G401.6 (cell line): ENCODE results near the gene SIGLEC8.
"Not testable (repeated sequence)": the region's sequence is repeated elsewhere in the genome, so short reads cannot be mapped to it uniquely, and the experiment has no call there.

Experiments
- FAIRE-seq: peaks from 2 replicates; lab custom pipeline; 2012; peaks lifted over from hg19 to GRCh38; lab: Jason Lieb, UNC

The SIGLEC8 gene

GRCh38 chr19:51441410-51442390 is 16.6 kb downstream of the SIGLEC8 start:
- FAIRE-seq: no peak

GRCh38 chr19:51440846-51441409 is 17.3 kb downstream of the SIGLEC8 start:
- no peak for FAIRE-seq

- FAIRE-seq: no peak
Measured at GRCh38 chr19:51440052-51440451, 18.2 kb downstream of the SIGLEC8 start.

GRCh38 chr19:51439021-51439465 is 19.2 kb downstream of the SIGLEC8 start:
- no peak for FAIRE-seq

GRCh38 chr19:51434456-51434855 is 23.8 kb downstream of the SIGLEC8 start:
- no peak for FAIRE-seq

- no peak for FAIRE-seq
Measured at GRCh38 chr19:51433043-51433442, 25.2 kb downstream of the SIGLEC8 start.

GRCh38 chr19:51431124-51431523 is 27.1 kb downstream of the SIGLEC8 start:
- FAIRE-seq: no peak

- no peak for FAIRE-seq
Measured at GRCh38 chr19:51430221-51430620, 28.0 kb downstream of the SIGLEC8 start.

- FAIRE-seq: no peak
Measured at GRCh38 chr19:51427201-51427600, 31.1 kb downstream of the SIGLEC8 start.

GRCh38 chr19:51422053-51422448 is 36.2 kb downstream of the SIGLEC8 start:
- no peak for FAIRE-seq

GRCh38 chr19:51421229-51422052 is 36.8 kb downstream of the SIGLEC8 start:
- no peak for FAIRE-seq

- not testable (repeated sequence) for FAIRE-seq
Measured at GRCh38 chr19:51420511-51420910, 37.7 kb downstream of the SIGLEC8 start.

- no peak for FAIRE-seq
Measured at GRCh38 chr19:51418707-51419106, 39.5 kb downstream of the SIGLEC8 start.

GRCh38 chr19:51417810-51418157 is 40.5 kb downstream of the SIGLEC8 start:
- FAIRE-seq: no peak

GRCh38 chr19:51417107-51417809 is 41.0 kb downstream of the SIGLEC8 start, which contains the start of gene SIGLEC10:
Gene SIGLEC10, minus strand, starts transcription at chr19:51417642. Its CDS starts 61 bp downstream, at chr19:51417581.
- FAIRE-seq: no peak

GRCh38 chr19:51416422-51416821 is 41.8 kb downstream of the SIGLEC8 start:
- not testable (repeated sequence) for FAIRE-seq

- no peak for FAIRE-seq
Measured at GRCh38 chr19:51415187-51415586, 43.1 kb downstream of the SIGLEC8 start.

GRCh38 chr19:51410950-51411748 is 47.1 kb downstream of the SIGLEC8 start:
- FAIRE-seq: no peak

- no peak for FAIRE-seq
Measured at GRCh38 chr19:51407511-51408131, 50.6 kb downstream of the SIGLEC8 start.

- no peak for FAIRE-seq
Measured at GRCh38 chr19:51402117-51402516, 56.1 kb downstream of the SIGLEC8 start.
